GM12878 (cell line): ENCODE measurements around the gene NAA15. TPM values are rescaled to one million over a fixed set of nuclear protein-coding genes. Genes with fewer than 3 reads are reported as not detected.

Experiments used
- ATF7 ChIP-seq: fragments of 450-650 bp; IDR thresholded peaks from 2 replicates; pipeline ENCODE4 v1.6.1; 2016; ENCODE audit warnings: low read depth, mild to moderate bottlenecking
- CBX3 ChIP-seq: fragments of 200-600 bp; sonication (generic); IDR thresholded peaks from 2 replicates; pipeline ENCODE4 v1.6.1; 2016; ENCODE audit warnings: low read depth, borderline replicate concordance
- CHD1 ChIP-seq: IDR thresholded peaks from 2 replicates; pipeline ENCODE4 v1.6.1; 2012; ENCODE audit warnings: low read depth, low read length, improper control_type of control experiment
- ETV6 ChIP-seq, 2 experiments: fragments of 450-650 bp in 1 of 2; IDR thresholded peaks in 1 of 2; conservative IDR thresholded peaks in 1 of 2; 2 replicates each; pipeline ENCODE4 v1.6.1; 2014; ENCODE audit warnings: antibody characterized with exemption in 1 of 2, borderline replicate concordance in 1 of 2, low read depth in 1 of 2, mild to moderate bottlenecking in 1 of 2, moderate library complexity in 1 of 2
- IKZF1 ChIP-seq: fragments of 450-650 bp; conservative IDR thresholded peaks from 2 replicates; pipeline ENCODE4 v1.6.1; 2017; ENCODE audit warnings: antibody characterized with exemption, mild to moderate bottlenecking
- KLF5 ChIP-seq: fragments of 450-650 bp; IDR thresholded peaks from 2 replicates; pipeline ENCODE4 v1.6.1; 2014; ENCODE audit warnings: mild to moderate bottlenecking; ENCODE audit not compliant: partially characterized antibody
- NFYA ChIP-seq: IDR thresholded peaks from 2 replicates; pipeline ENCODE4 v1.6.1; 2011; ENCODE audit warnings: low read depth, mild to moderate bottlenecking, low read length, improper control_type of control experiment, borderline replicate concordance
- NR2F1 ChIP-seq: fragments of 450-650 bp; conservative IDR thresholded peaks from 2 replicates; pipeline ENCODE4 v1.6.1; 2017; ENCODE audit warnings: mild to moderate bottlenecking
- RB1 ChIP-seq: fragments of 450-650 bp; formaldehyde crosslinking; IDR thresholded peaks from 2 replicates; pipeline ENCODE4 v1.6.1; 2017; ENCODE audit warnings: mild to moderate bottlenecking, borderline replicate concordance
- RBBP5 ChIP-seq: fragments of 200-600 bp; sonication (generic); conservative IDR thresholded peaks from 2 replicates; pipeline ENCODE4 v1.6.1; 2016
- RFX5 ChIP-seq: IDR thresholded peaks from 2 replicates; pipeline ENCODE4 v1.6.1; 2011; ENCODE audit warnings: low read depth, low read length, improper control_type of control experiment
- SIN3A ChIP-seq: IDR thresholded peaks from 2 replicates; pipeline ENCODE4 v1.6.1; 2012; ENCODE audit warnings: low read depth, low read length, improper control_type of control experiment
- SUZ12 ChIP-seq: fragments of 200-600 bp; sonication (generic); IDR thresholded peaks from one replicate; pipeline ENCODE4 v1.6.1; 2018; ENCODE audit warnings: antibody characterized with exemption, mild to moderate bottlenecking; ENCODE audit not compliant: unreplicated experiment
- TBL1XR1 ChIP-seq: IDR thresholded peaks from 2 replicates; pipeline ENCODE4 v1.6.1; 2012; ENCODE audit warnings: low read depth, low read length, improper control_type of control experiment
- WRNIP1 ChIP-seq: IDR thresholded peaks from 2 replicates; pipeline ENCODE4 v1.6.1; 2011; ENCODE audit warnings: low read depth, low read length, improper control_type of control experiment, borderline replicate concordance
- ZSCAN29 ChIP-seq: fragments of 450-650 bp; IDR thresholded peaks from 2 replicates; pipeline ENCODE4 v1.6.1; 2017; ENCODE audit warnings: mild to moderate bottlenecking, moderate library complexity
- polyA plus RNA-seq, 11 experiments: library from polyadenylated mRNA; depleted of rRNA in 4 of 11; unstranded in 6 of 11; stranded (reverse) in 5 of 11; fragments of >200 nt; fragmentation: Nextera tagmentation in 4 of 11; fragmentation: Illumina TruSeq in 1 of 11; extraction: Ambion mirVana in 4 of 11; extraction: Trizol in 1 of 11; gene quantifications; 1 replicate in 1 of 11; 2 replicates in 10 of 11; pipeline versions ENCODE4 v1.2.1 to v1.2.3, GENCODE V29; 2011 to 2016; ENCODE audit warnings: inconsistent platforms in 2 of 11, missing spikeins in 2 of 11, low read depth in 1 of 11
- total RNA-seq, 4 experiments: library from RNA; depleted of rRNA in 3 of 4; stranded (reverse); fragments of >200 nt in 3 of 4; fragmentation: Illumina TruSeq in 1 of 4; extraction: Trizol in 1 of 4; gene quantifications; 2 replicates each; pipeline versions ENCODE4 v1.2.1 to v1.2.3, GENCODE V29; 2013 to 2021
- TF ChIP-seq, protein P1 (sequence below): fragments of 450-650 bp; IDR thresholded peaks from 2 replicates; pipeline ENCODE4 v1.6.1; 2017; ENCODE audit warnings: mild to moderate bottlenecking, moderate library complexity
- TF ChIP-seq, protein P2 (sequence below): IDR thresholded peaks from 2 replicates; pipeline ENCODE4 v1.6.1; 2012; ENCODE audit warnings: low read length, inconsistent platforms
- TF ChIP-seq, protein P3 (sequence below): fragments of 450-650 bp; IDR thresholded peaks from 2 replicates; pipeline ENCODE4 v1.6.1; 2016; ENCODE audit warnings: mild to moderate bottlenecking
- TF ChIP-seq, protein P4 (sequence below): fragments of 150-350 bp; IDR thresholded peaks from 2 replicates; pipeline ENCODE4 v1.6.1; 2014; ENCODE audit warnings: mild to moderate bottlenecking, low read depth, low read length
- TF ChIP-seq, protein P5 (sequence below): fragments of 450-650 bp; IDR thresholded peaks from 2 replicates; pipeline ENCODE4 v1.6.1; 2017; ENCODE audit warnings: low read depth, mild to moderate bottlenecking, moderate library complexity

Gene NAA15
- total and polyA plus RNA-seq, 10 of the 15 experiments (the other 5 are each of a cell fraction or from before 2014, with no cell fraction given) = 24.3 to 93.1 (median 51.9) TPM

DNA sequence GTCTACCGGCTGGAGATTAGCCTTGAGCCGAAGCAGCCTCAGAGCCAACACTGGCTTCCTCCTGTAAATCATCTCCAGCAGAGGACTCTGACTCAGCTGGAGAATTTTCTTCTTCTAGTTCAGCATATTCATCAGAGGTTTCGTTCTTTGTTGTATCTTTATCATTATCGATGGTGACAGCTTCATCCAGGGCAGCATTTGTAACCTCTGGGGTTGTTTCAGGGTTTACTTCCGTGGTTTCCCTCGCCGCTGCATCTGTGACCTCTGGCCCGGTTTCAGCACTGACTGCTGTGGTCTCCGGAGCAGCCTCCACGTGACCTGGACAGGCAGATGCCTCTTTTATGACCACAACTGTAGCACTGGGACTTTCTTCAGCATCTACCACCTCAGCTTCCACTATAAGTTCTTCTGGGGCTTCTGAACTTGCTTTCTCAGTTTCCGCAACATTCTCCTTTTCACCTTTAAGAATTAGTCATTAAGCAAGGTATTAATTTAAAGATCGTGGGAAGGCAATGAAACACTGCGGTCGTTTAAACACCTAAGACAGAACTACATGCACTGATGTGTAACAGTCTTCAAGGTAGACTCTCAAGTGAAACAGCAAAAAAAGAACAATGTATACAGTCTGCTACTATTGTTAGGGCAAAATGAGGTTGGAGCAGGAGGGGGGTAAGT lies 34.6 kb upstream of the NAA15 start (continued):
- TF ChIP-seq, protein P1, sequence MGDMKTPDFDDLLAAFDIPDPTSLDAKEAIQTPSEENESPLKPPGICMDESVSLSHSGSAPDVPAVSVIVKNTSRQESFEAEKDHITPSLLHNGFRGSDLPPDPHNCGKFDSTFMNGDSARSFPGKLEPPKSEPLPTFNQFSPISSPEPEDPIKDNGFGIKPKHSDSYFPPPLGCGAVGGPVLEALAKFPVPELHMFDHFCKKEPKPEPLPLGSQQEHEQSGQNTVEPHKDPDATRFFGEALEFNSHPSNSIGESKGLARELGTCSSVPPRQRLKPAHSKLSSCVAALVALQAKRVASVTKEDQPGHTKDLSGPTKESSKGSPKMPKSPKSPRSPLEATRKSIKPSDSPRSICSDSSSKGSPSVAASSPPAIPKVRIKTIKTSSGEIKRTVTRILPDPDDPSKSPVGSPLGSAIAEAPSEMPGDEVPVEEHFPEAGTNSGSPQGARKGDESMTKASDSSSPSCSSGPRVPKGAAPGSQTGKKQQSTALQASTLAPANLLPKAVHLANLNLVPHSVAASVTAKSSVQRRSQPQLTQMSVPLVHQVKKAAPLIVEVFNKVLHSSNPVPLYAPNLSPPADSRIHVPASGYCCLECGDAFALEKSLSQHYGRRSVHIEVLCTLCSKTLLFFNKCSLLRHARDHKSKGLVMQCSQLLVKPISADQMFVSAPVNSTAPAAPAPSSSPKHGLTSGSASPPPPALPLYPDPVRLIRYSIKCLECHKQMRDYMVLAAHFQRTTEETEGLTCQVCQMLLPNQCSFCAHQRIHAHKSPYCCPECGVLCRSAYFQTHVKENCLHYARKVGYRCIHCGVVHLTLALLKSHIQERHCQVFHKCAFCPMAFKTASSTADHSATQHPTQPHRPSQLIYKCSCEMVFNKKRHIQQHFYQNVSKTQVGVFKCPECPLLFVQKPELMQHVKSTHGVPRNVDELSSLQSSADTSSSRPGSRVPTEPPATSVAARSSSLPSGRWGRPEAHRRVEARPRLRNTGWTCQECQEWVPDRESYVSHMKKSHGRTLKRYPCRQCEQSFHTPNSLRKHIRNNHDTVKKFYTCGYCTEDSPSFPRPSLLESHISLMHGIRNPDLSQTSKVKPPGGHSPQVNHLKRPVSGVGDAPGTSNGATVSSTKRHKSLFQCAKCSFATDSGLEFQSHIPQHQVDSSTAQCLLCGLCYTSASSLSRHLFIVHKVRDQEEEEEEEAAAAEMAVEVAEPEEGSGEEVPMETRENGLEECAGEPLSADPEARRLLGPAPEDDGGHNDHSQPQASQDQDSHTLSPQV = no peak
- peak; percentile 98 for TF ChIP-seq TBL1XR1
- peak in 1 of 2 experiments; percentile 99; a peak in 2 of 4 replicates for TF ChIP-seq ETV6 (conservative IDR thresholded peaks at IDR 0.05 in 1 of 2, IDR thresholded peaks at IDR 0.05 in 1 of 2; ENCODE audit: borderline replicate concordance in 1 of 2, low read depth in 1 of 2)
- no peak for TF ChIP-seq RB1
- no peak for TF ChIP-seq SUZ12
- TF ChIP-seq, protein P2, sequence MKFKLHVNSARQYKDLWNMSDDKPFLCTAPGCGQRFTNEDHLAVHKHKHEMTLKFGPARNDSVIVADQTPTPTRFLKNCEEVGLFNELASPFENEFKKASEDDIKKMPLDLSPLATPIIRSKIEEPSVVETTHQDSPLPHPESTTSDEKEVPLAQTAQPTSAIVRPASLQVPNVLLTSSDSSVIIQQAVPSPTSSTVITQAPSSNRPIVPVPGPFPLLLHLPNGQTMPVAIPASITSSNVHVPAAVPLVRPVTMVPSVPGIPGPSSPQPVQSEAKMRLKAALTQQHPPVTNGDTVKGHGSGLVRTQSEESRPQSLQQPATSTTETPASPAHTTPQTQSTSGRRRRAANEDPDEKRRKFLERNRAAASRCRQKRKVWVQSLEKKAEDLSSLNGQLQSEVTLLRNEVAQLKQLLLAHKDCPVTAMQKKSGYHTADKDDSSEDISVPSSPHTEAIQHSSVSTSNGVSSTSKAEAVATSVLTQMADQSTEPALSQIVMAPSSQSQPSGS = peak; percentile 91
- peak; percentile 80 for TF ChIP-seq ATF7
- TF ChIP-seq CBX3 = no peak
- no peak for TF ChIP-seq ZSCAN29
- TF ChIP-seq RBBP5 = no peak
- TF ChIP-seq NFYA = no peak
- TF ChIP-seq, protein P3, sequence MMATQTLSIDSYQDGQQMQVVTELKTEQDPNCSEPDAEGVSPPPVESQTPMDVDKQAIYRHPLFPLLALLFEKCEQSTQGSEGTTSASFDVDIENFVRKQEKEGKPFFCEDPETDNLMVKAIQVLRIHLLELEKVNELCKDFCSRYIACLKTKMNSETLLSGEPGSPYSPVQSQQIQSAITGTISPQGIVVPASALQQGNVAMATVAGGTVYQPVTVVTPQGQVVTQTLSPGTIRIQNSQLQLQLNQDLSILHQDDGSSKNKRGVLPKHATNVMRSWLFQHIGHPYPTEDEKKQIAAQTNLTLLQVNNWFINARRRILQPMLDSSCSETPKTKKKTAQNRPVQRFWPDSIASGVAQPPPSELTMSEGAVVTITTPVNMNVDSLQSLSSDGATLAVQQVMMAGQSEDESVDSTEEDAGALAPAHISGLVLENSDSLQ = peak; percentile 78
- peak; percentile 91 for TF ChIP-seq IKZF1
- no peak for TF ChIP-seq WRNIP1
- no peak for TF ChIP-seq SIN3A
- TF ChIP-seq NR2F1 = peak; percentile 100
- TF ChIP-seq KLF5 = peak; percentile 57
- no peak for TF ChIP-seq CHD1
- TF ChIP-seq RFX5 = no peak
- TF ChIP-seq, protein P4, sequence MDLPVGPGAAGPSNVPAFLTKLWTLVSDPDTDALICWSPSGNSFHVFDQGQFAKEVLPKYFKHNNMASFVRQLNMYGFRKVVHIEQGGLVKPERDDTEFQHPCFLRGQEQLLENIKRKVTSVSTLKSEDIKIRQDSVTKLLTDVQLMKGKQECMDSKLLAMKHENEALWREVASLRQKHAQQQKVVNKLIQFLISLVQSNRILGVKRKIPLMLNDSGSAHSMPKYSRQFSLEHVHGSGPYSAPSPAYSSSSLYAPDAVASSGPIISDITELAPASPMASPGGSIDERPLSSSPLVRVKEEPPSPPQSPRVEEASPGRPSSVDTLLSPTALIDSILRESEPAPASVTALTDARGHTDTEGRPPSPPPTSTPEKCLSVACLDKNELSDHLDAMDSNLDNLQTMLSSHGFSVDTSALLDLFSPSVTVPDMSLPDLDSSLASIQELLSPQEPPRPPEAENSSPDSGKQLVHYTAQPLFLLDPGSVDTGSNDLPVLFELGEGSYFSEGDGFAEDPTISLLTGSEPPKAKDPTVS = no peak
- TF ChIP-seq, protein P5, sequence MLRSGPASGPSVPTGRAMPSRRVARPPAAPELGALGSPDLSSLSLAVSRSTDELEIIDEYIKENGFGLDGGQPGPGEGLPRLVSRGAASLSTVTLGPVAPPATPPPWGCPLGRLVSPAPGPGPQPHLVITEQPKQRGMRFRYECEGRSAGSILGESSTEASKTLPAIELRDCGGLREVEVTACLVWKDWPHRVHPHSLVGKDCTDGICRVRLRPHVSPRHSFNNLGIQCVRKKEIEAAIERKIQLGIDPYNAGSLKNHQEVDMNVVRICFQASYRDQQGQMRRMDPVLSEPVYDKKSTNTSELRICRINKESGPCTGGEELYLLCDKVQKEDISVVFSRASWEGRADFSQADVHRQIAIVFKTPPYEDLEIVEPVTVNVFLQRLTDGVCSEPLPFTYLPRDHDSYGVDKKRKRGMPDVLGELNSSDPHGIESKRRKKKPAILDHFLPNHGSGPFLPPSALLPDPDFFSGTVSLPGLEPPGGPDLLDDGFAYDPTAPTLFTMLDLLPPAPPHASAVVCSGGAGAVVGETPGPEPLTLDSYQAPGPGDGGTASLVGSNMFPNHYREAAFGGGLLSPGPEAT = peak; percentile 73; the same call in 1 of the 2 replicates
